Measurements from ENCODE around the gene AP3S2.
"Not testable (repeated sequence)": the region's sequence is repeated elsewhere in the genome, so short reads cannot be mapped to it uniquely, and the experiment has no call there.

Gene AP3S2

DNA sequence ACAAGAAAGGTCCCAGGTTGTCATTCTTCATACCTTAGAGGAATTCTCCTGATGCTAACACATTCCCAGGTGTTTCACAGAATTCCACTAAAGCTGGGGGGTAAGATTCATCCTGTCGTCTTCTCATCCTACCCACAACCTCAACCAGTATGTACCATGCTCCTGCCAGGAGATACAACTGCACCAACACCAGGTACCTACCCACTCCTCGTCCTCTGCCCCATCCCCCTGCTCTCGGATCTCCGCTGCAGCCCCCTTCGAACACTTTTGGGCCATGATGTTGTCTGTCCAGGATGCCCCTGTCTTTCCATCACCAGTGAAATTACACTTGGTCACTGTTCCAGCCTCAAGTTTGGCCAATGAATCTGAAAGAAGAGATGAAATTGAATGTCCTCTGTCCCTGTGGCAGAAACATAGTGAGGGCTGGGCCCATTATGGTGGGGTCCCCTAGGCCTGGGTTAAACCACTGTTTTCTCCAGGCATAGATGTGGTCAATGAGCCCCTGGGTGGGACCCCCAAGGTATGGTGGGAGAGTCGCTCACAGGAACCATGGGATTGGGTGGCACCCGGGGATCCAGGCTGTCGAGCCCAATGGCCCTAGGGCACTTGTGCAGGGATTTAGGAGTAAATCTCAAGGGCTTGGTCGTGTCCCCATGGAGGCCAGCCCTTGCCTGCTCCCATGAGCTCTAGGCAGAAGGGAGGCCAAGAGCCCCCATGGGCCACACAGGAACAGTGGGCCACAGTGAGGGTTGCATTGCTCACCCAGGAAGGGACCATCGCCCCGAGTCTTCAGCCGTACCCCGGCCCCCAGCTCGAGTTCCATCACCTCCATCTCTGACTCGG, 9.4 kb upstream of the AP3S2 start:
- DNase-seq = no peak

DNA sequence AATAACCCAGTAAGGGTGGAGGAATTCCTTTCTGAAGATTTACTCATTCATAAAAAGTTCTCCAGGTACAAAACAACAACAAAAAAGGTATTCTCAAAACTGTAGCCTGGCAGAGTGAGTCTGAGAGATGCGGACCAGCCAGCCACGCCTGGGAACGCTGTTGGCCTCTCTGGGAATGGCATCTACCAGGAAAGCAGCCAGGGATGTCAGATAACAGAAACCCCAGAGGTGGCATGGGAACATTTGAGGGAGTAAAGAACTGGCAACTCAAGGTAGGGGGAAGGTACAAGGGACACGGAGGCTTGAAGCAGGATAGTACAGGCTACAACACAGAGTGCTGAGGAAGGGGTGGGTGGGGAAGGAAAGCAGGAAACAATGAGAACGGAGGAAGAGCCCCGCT, 7.1 kb upstream of the AP3S2 start:
- DNase-seq = no peak

DNA sequence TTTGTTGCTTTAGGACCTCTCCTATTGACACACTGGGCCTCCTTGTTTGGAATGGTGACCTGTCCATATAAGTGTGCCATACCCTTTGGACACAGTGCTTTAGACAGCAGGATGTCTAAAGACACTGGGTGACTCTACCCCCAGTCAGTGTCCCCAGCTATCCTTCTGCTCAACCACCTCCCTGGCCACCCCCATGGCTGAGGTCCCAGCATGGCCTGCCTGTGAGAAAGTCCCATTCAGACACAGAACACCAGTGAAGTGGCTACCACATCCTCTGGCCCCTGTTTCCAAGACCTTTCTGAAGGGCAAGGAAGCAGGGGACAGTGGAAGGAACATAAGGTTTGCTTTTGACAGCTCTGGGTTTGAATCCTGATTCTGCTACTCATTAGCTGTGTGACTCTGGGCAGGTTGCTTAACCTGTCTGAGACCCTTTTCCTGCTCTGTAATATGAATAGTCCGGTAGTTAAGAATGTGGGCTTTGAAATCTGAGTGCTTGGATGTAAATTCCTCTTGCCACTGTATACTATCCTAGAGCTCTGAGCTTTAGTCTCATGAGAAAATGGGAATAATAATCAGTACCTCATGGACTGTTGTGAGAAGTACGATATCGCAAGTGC, 6.3 kb upstream of the AP3S2 start:
- no peak for DNase-seq

DNA sequence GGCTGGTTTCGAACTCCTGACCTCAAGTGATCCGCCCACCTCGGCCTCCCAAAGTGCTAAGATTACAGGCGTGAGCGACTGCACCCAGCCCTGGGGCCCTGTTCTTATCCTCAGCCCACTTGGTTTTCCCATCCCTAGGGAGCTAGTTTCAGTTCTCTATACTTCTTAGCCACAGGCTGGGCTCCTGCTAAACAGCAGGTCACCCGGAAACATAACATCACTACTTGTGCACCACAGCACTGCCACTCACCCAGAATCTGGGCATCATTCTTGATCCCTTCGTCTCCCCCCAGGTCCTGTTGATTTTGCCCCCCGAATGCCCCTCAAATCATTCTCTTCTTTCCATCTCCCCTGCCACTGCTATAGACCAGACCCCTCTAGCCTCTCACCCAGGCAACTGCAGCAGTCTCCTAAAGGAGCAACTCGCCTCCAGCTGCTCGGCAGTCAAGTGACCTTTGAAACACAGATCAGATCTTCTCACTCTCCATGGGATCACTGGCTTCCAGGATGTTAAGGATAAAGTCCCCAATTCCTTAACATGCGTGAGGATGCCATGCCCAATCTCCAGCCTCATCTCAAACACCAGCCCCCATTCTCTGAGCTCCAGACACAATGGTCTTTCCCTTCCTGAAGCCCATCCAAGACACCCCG, 5.6 kb upstream of the AP3S2 start:
- peak; percentile 65 for DNase-seq

DNA sequence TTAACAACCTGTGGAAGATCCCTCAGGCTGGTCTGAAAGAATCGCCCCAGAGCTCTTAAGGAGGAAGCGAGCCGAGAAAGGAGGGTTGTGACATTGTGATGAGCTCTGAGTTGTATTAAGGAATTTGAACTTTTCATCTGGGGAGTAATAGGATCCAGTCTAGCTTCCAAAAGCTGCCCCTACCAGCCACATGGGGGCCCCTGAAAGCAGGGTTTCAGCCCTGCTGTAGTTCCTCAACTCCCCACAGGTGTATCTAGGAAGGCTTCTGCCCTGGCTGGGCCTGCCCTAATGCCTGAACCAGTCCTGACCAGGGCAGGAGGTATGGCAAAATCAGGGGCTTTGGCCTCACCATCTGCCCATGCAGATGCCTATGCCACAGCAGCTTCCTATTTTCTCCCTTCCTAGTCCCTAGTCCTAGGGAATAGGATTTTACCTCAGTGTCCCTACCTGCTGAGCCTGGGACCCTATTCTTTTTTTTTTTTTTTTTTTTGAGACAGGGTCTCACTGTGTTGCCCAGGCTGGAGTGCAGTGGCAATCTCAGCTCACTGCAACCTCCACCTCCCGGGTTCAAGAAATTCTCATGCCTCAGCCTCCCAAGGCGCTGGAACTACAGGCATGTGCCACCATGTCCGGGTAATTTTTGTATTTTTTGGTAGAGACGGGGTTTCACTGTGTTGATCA, 5.0 kb upstream of the AP3S2 start:
- peak; percentile 89 for DNase-seq

DNA sequence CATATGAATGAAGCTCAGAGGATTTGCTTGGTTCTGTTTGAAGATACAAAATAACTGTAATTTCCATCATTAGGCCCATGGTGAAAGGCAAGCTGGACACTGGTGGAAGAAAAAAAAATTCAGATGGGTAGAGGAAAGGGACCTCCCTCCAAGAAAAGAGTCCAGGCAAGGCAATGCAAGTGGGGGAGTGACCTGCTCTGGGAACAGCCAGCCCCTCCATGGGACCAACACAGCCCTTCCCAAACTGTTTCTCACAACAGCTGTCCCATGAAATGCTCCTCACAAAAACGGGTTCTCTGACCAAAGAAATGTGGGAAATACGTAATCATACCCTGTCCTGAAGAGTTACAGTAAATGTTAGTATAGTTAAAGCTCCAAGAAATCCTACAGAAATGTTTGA, 4.4 kb upstream of the AP3S2 start:
- DNase-seq = no peak

DNA sequence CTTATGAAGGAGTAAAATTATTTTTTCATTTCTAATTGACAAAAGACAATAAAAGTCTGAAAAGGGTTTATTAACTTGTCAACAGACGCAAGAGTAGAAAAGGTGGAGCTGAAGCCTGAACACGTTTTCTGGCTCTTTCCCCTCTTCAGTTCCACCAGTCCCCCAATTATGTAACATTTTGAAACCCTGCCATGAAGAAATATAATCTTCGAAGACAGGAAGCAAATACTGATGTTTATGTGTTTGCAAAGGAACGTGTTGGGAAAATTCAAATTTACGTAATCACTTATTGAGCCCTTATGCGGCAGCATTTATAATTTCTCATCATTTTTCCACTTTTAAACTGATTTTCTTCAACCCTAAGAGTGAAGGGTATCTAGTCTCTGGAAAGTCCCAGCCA, 767 bp downstream of the AP3S2 start:
- DNase-seq = no peak

DNA sequence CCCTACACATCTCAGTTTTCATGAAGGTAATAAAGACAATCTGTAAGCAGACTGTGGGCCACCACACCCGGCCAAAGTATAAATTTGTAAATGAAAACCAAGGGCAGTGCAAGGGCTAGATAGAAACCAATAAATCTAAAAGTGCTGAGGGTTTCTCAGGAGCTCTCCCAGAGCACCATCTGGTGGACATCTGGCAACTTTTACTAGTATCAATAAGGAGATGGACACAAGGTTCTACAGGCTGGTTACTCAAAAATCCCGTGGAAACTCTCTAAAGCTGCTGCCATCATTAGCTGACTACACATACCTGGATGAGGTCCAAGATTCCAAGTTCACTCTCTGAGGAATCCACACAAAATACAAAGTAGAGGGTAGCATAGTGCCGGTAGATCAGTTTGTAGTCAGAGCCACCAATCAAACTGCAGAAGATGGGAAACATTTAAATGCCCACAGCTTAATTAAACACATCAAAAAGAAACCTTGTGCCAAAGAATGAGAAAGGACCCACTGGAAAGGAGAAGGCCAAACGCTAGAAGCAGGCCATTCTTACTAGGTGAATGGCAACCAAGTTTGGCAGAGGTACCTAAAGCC, 5.5 kb downstream of the AP3S2 start:
- peak; percentile 53 for DNase-seq

DNA sequence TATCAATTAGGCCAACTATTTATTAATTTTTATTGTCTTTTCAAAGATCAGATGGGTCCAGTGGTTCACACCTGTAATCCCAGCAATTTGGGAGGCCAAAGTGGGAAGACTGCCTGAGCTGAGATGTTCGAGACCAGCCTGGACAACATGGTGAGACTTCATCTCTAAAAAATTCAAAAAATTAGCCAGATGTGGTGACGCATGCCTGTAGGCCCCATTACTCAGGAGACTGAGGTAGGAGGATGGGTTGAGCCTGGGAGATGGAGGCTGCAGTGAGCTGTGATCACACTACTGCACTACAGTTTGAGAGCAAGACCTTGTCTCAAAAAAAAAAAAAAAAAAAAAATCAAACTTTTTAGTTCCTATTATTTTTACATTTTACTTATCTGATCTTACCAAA, 8.2 kb downstream of the AP3S2 start:
- DNase-seq = no peak

DNA sequence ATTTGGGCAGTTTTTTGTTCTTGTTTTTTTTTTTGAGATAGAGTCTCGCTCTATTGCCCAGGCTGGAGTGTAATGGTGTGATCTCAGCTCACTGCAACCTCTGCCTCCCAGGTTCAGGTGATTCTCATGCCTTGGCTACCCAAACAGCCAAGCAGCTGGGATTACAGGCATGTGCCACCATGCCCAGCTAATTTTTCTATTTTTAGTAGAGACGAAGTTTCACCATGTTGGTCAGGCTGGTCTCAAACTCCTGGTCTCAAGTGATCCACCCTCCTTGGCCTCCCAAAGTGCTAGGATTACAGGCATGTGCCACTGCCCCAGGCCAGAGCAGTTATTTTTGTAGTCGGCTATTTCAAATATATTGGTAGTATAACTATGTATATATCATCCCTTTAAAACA, 8.6 kb downstream of the AP3S2 start:
- DNase-seq = not testable (repeated sequence)

DNA sequence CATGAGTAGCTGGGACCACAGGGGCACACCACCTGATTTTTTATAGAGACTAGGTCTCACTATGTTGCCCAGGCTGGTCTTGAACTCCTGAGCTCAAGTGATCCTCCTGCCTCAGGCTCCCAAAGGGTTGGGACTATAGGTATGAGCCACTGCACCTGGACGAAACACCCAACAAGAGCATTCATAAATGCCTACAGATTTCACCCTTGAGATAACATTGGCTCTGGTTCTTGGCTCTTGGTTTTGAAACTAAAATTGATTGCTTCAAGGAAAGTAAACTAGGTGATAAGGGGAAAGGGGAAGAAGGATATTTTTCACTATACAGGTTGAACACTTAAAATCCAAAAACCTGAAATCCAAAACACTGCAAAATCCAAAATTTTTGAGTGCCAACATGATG, 10.3 kb downstream of the AP3S2 start:
- no peak for DNase-seq

DNA sequence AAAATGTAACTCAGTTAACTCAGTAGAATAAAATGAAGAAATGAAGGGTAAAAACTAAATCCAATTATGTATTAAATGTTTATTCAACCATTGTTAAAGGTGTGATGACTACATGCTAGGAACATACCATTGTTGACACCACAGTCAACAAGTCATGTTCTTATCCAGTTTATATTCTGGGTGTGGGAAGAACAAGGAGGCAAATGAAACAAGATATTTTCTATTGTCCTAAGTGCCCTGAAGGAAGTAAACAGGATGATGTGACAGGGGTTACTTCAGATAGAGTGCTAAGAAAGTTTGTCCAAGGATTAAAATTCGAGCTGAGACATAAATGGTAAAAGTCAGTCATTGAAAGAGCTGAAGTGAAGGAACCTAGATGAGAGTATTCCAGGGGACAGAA, 13.1 kb downstream of the AP3S2 start:
- DNase-seq = no peak

DNA sequence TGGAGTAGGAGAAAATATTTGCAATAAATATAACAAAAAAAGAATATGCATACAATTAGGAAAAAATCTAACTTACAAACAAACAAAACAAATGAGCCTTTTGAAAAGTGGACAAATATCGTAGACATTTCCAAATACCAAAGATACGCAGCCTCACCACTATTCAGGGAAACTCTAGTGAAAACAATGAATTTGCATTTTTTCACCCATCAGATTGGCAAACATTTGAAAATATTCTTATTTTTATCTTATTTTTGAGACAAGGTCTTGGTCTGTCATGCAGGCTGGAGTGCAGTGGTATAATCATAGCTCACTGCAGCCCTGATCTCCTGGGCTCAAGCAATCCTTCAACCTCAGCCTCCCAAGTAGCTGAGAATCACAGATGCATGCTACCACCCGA, 15.5 kb downstream of the AP3S2 start:
- DNase-seq = no peak

DNA sequence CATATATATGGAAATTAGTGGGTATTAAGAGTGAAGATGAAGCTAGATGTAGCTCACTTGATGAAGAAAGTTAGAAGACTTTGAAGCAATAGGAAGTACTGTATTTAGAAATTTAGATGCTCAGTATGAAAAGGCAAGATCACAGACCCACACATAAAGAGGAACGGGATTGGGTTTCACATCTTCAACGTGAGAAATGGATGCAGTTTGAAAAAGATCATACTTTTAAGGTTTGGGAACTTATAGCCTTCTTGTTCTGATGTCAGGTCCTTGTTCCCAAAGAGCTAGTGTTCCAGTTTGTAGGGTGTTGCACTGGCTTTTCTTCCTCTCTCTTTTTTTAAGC, 16.7 kb downstream of the AP3S2 start:
- DNase-seq = no peak

DNA sequence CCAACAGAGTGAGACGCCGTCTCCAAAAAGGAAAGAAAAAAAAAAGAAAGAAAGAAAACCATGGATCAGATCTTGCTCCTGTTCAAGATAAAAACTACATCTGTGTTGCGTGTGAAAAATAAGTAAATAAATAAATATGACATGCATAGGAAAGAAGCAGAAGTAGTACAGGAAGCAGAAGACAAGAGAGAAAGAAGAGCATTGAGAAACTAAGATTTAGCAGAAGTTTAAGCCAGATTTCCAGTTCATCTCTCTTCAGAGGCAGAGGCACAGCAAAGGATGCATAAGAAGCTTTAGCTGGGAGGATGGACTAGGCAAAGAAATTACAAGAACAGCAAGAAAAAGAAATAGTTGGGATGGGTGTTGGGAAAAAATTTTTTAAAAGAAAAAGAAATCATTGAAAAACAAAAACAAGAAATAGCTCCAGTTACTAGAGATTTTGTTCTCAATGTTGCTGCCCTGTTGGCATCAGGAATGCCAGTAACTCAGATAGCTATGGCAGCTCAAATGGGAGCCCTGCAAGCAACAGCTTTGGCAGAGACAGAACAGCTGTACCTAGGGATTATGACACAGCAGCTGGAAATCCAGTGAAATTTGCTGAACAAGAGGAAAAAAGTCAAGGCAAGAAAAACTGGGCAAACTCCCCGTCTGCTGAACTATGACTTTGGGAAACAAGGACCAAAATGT, 17.3 kb downstream of the AP3S2 start:
- no peak for DNase-seq

DNA sequence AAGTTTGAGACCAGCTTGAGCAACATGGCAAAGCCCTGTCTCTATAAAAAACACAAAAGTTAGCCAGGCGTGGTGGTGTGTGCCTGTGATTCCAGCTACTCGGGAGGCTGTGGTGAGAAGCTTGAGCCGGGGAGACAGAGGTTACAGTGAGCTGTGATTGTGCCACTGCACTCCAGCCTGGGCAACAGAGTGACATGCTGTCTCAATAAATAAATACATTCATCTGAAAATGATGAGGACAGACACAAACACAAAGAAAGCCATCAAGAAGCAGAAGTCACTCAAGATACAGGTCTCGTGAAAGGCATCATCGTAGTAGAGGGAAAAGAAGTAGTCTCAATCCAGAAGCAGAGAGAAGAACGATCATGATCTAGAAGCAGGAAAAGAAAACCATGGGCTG, 18.1 kb downstream of the AP3S2 start:
- DNase-seq = no peak

DNA sequence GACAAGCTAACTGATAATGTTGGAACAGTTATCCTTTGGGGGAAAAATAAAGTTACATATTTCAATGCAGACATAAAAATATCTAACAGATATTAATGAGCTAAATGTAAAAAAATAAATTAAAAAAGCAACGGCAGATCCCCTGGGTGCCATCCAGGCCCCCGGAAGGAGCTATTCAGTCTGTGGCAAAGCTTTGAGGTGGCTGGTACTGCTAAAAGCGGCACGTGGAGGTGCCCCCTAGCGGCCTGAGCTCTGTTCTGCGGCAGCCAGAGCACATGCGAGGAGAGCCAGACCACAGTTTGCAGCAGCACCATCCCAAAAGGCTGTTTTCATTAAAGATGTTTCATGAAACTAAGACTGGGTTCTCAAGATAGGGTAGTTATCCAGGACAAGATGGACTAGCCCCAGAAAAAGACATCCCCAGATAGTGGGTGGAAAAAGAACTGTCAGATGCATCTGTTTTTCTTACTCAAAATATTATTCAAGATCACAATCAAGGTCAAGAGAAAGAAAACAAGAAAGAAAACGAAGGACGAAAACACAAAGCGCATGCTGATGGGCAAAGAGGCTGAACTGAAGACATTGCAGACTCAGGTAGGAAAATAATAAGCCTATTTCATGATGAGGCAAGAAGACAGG, 18.7 kb downstream of the AP3S2 start:
- DNase-seq = peak; percentile 91

DNA sequence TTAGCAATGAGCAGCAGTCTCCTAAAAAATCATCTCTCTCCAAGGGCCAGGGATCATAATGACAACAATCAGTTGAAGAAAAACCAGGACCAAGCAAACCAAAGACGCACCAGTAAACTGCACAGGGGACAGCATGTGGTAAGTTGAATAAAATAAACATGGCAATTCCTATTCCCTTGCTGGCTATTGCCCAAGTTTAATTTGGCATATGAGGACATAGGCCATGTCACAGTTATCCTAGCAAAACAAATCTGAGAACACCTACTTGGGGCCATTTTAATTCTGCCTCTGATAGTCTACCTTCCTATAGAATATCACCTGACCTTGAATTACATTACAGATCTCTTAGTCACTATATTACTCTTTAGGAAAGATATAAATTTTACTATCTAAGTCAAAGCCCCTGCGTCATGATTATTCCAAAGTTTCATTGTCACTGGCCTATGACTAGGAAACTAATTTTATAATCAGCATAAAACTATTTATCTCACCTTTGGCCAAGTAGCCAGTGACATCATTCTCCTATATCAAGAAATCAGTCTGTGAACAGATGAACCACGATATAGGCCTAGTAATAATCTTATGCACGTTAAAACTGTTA, 23.0 kb downstream of the AP3S2 start:
- DNase-seq = no peak

DNA sequence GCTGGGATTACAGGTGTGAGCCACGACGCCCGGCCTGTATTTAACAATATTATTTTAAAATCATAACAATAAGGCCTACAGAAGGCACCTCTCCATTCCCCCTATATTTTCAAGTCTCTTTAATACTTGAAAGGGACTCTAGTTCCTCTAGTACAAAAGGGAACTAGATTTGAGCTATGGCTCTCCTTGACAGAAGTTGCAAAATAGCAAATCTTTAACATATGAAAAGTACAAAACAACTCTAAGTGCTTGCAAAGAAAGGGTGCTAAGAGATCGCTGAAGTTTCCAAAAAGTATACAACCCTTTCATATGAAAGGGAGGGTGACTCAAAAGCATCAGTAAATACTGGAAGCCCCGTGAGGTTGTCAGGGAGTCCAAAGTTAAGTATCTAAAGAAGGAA, 23.8 kb downstream of the AP3S2 start:
- DNase-seq = no peak

DNA sequence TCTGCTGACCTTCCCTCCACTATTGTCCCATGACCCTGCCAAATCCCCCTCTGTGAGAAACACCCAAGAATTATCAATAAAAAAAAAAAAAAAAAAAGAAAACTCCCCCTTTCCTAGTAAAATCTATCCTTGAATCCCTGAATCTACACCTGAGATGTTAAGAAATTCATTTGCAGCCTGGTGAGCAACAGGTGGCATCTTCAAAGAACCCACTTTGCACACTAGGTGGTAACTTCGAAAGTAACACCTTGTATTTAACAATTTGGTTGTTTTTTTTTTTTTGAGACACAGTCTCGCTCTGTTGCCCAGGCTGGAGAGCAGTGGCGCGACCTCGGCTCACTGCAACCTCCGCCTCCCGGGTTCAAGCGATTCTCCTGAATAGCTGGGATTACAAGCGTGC, 24.3 kb downstream of the AP3S2 start:
- DNase-seq = not testable (repeated sequence)

DNA sequence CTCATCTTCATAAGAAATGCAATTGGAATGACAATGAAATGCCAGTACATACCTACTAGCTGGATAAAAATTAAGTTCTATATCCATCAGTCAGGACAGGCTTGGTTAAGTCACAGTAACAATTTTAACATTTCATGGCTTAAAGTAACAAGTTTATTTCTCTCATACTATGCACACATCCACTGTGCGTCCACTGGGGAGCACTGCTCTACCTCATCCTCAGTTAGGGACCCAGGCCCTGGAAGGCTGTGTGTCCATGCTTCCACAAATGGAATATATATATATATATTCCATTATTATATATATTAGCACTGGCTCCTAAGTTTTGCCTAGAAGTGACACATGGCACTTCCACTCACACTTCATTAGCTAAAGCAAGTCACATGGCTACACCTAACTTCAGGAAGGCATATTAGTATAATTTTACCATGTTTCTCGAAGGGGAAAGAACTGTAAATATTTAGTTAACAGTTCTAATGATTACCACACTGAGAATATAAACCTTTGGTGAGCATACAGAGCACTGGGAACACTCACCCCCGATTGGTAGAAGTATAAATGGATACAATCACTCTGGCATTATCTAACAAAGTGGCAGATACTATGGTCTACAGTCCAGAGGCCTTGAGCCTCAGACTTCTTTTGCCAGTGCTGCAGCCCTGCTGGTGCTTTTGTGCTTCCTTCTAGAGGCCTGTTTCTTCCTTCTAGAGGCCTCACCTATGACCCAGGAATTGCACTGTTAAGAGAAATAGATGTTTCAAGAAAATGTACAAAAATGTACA, 28.6 kb downstream of the AP3S2 start:
- no peak for DNase-seq
